WTC11 (cell line): ENCODE data around the gene DUS1L. TPM values are rescaled to one million over a fixed set of nuclear protein-coding genes. Genes with fewer than 3 reads are reported as not detected.

Experiments
- ATF1 ChIP-seq: sonication (generic); formaldehyde crosslinking; IDR thresholded peaks from 2 replicates; pipeline ENCODE4 v1.8.1; 2023; ENCODE audit warnings: mild to moderate bottlenecking, moderate library complexity, missing genetic modification reagents
- CREB1 ChIP-seq: sonication (generic); formaldehyde crosslinking; IDR thresholded peaks from 2 replicates; pipeline ENCODE4 v1.8.0; 2023; ENCODE audit warnings: mild to moderate bottlenecking, missing genetic modification reagents
- CREM ChIP-seq: sonication (generic); formaldehyde crosslinking; IDR thresholded peaks from 2 replicates; pipeline ENCODE4 v1.8.1; 2022; ENCODE audit warnings: mild to moderate bottlenecking, missing genetic modification reagents, moderate library complexity
- ELF4 ChIP-seq: sonication (generic); formaldehyde crosslinking; IDR thresholded peaks from 2 replicates; pipeline ENCODE4 v1.8.1; 2022; ENCODE audit warnings: low read depth, mild to moderate bottlenecking, moderate library complexity, missing genetic modification reagents
- FOXJ3 ChIP-seq: sonication (generic); formaldehyde crosslinking; IDR thresholded peaks from 2 replicates; pipeline ENCODE4 v1.9.0; 2021; ENCODE audit warnings: missing genetic modification reagents, mild to moderate bottlenecking, borderline replicate concordance
- FOXK1 ChIP-seq: sonication (generic); formaldehyde crosslinking; IDR thresholded peaks from 2 replicates; pipeline ENCODE4 v1.8.0; 2022; ENCODE audit warnings: mild to moderate bottlenecking, moderate library complexity, missing genetic modification reagents
- GABPB1 ChIP-seq: sonication (generic); formaldehyde crosslinking; IDR thresholded peaks from 2 replicates; pipeline ENCODE4 v1.8.1; 2023; ENCODE audit warnings: mild to moderate bottlenecking, missing genetic modification reagents
- KAT7 ChIP-seq: sonication (generic); formaldehyde crosslinking; IDR thresholded peaks from 2 replicates; pipeline ENCODE4 v1.8.1; 2023; ENCODE audit warnings: missing genetic modification reagents, mild to moderate bottlenecking, borderline replicate concordance
- MYBL2 ChIP-seq: sonication (generic); formaldehyde crosslinking; IDR thresholded peaks from 2 replicates; pipeline ENCODE4 v1.8.1; 2023; ENCODE audit warnings: mild to moderate bottlenecking, moderate library complexity, missing genetic modification reagents
- NFATC4 ChIP-seq: fragments of 250-450 bp; sonication (Bioruptor Pico); IDR thresholded peaks from 2 replicates; pipeline ENCODE4 v1.9.0; 2021; ENCODE audit warnings: mild to moderate bottlenecking
- NFYB ChIP-seq: sonication (generic); formaldehyde crosslinking; conservative IDR thresholded peaks from 2 replicates; pipeline ENCODE4 v1.8.0; 2022; ENCODE audit warnings: low read depth, missing genetic modification reagents
- RELA ChIP-seq: sonication (generic); formaldehyde crosslinking; IDR thresholded peaks from 2 replicates; pipeline ENCODE4 v1.8.1; 2022; ENCODE audit warnings: missing genetic modification reagents, mild to moderate bottlenecking, borderline replicate concordance
- SP1 ChIP-seq: sonication (generic); formaldehyde crosslinking; conservative IDR thresholded peaks from 2 replicates; pipeline ENCODE4 v1.8.1; 2022; ENCODE audit warnings: missing genetic modification reagents
- ZNF263 ChIP-seq: sonication (generic); formaldehyde crosslinking; IDR thresholded peaks from 2 replicates; pipeline ENCODE4 v1.8.1; 2022; ENCODE audit warnings: low read depth, mild to moderate bottlenecking, moderate library complexity, missing genetic modification reagents
- ZNF671 ChIP-seq: fragments of 250-450 bp; sonication (Bioruptor Pico); IDR thresholded peaks from 2 replicates; pipeline ENCODE4 v1.8.0; 2021; ENCODE audit warnings: mild to moderate bottlenecking
- total RNA-seq: library from RNA; stranded (reverse); gene quantifications from 3 replicates; pipeline ENCODE4 v1.2.3, GENCODE V29; 2021
- TF ChIP-seq, protein P1 (sequence below): sonication (generic); formaldehyde crosslinking; IDR thresholded peaks from 2 replicates; pipeline ENCODE4 v1.8.1; 2023; ENCODE audit warnings: mild to moderate bottlenecking, missing genetic modification reagents
- TF ChIP-seq, protein P2 (sequence below): sonication (generic); formaldehyde crosslinking; IDR thresholded peaks from 2 replicates; pipeline ENCODE4 v1.8.0; 2022; ENCODE audit warnings: mild to moderate bottlenecking, missing genetic modification reagents
- TF ChIP-seq, protein P3 (sequence below): sonication (generic); formaldehyde crosslinking; IDR thresholded peaks from 2 replicates; pipeline ENCODE4 v1.8.1; 2022; ENCODE audit warnings: mild to moderate bottlenecking, moderate library complexity, missing genetic modification reagents
- TF ChIP-seq, protein P4 (sequence below): sonication (generic); formaldehyde crosslinking; IDR thresholded peaks from 2 replicates; pipeline ENCODE4 v1.8.0; 2022; ENCODE audit warnings: missing genetic modification reagents
- TF ChIP-seq, protein P5 (sequence below): sonication (generic); formaldehyde crosslinking; IDR thresholded peaks from 2 replicates; pipeline ENCODE4 v1.8.0; 2022; ENCODE audit warnings: mild to moderate bottlenecking, missing genetic modification reagents
- TF ChIP-seq, protein P6 (sequence below): sonication (generic); formaldehyde crosslinking; conservative IDR thresholded peaks from 2 replicates; pipeline ENCODE4 v1.8.1; 2023; ENCODE audit warnings: mild to moderate bottlenecking, low read depth, missing genetic modification reagents, moderate library complexity
- TF ChIP-seq, protein P7 (sequence below): sonication (generic); formaldehyde crosslinking; IDR thresholded peaks from 2 replicates; pipeline ENCODE4 v1.8.1; 2023; ENCODE audit warnings: mild to moderate bottlenecking, moderate library complexity, missing genetic modification reagents
- TF ChIP-seq, protein P8 (sequence below): fragments of 200-600 bp; IDR thresholded peaks from 2 replicates; pipeline ENCODE4 v1.8.0; 2022; ENCODE audit warnings: antibody characterized with exemption

Gene DUS1L
- total RNA-seq, 1 experiment from 2014 or later, result 120 TPM

DNA sequence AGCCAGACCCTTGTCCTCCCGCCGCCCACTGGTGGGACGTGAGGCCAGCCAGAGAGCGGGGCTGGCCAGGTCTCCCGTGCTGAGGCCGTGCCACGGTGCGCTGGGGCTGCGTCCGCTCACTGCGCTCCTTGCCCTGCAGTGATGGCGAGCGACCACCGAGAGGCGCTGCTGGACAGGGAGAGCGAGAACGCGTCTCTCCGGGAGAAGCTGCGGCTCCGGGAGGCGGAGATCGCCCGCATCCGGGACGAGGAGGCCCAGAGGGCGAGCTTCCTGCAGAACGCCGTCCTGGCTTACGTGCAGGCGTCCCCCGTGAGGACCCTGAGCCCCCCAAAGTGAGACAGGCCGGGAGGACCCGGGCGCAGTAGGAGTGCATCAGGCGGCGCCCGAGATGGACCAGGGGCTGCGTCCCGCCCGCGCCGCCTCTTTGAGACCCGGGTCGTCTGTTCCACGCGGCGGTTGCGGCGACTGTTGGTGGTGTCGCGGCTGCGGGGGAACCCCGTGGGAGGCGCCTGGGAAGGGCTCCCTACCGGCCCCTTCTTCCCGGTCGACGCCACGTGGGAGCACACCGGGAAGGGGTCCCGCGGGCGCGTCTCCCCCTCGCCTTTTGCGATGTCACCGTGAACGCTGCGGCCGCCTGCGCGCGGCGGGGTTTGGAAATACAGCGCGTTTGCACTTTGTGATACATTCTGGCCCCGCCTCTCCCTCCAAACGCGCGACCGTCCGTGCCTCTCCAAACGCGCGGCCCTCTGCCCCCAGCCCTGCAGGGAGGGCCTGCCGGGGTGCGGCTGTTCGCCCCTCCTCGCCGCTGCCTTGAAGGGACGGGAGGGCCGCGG, 34.9 kb downstream of the DUS1L start (continued):
- no peak for TF ChIP-seq CREB1 (CRISPR knock-in tag)
- TF ChIP-seq NFYB, result no peak
- no peak for TF ChIP-seq ATF1 (CRISPR knock-in tag)
- no peak for TF ChIP-seq ZNF671 (CRISPR knock-in tag)
- TF ChIP-seq, protein P1, sequence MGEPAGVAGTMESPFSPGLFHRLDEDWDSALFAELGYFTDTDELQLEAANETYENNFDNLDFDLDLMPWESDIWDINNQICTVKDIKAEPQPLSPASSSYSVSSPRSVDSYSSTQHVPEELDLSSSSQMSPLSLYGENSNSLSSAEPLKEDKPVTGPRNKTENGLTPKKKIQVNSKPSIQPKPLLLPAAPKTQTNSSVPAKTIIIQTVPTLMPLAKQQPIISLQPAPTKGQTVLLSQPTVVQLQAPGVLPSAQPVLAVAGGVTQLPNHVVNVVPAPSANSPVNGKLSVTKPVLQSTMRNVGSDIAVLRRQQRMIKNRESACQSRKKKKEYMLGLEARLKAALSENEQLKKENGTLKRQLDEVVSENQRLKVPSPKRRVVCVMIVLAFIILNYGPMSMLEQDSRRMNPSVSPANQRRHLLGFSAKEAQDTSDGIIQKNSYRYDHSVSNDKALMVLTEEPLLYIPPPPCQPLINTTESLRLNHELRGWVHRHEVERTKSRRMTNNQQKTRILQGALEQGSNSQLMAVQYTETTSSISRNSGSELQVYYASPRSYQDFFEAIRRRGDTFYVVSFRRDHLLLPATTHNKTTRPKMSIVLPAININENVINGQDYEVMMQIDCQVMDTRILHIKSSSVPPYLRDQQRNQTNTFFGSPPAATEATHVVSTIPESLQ (CRISPR knock-in tag), result no peak
- TF ChIP-seq, protein P2, sequence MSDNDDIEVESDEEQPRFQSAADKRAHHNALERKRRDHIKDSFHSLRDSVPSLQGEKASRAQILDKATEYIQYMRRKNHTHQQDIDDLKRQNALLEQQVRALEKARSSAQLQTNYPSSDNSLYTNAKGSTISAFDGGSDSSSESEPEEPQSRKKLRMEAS (CRISPR knock-in tag), result peak; percentile 30
- 0 out of 2 replicates have a peak, but pooled peaks have one; percentile 13 for TF ChIP-seq ZNF263 (CRISPR knock-in tag)
- no peak for TF ChIP-seq NFATC4
- 0 out of 2 replicates have a peak, but pooled peaks have one; percentile 20 for TF ChIP-seq FOXK1
- TF ChIP-seq, protein P3, sequence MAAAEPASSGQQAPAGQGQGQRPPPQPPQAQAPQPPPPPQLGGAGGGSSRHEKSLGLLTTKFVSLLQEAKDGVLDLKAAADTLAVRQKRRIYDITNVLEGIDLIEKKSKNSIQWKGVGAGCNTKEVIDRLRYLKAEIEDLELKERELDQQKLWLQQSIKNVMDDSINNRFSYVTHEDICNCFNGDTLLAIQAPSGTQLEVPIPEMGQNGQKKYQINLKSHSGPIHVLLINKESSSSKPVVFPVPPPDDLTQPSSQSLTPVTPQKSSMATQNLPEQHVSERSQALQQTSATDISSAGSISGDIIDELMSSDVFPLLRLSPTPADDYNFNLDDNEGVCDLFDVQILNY, result no peak
- TF ChIP-seq, protein P4, sequence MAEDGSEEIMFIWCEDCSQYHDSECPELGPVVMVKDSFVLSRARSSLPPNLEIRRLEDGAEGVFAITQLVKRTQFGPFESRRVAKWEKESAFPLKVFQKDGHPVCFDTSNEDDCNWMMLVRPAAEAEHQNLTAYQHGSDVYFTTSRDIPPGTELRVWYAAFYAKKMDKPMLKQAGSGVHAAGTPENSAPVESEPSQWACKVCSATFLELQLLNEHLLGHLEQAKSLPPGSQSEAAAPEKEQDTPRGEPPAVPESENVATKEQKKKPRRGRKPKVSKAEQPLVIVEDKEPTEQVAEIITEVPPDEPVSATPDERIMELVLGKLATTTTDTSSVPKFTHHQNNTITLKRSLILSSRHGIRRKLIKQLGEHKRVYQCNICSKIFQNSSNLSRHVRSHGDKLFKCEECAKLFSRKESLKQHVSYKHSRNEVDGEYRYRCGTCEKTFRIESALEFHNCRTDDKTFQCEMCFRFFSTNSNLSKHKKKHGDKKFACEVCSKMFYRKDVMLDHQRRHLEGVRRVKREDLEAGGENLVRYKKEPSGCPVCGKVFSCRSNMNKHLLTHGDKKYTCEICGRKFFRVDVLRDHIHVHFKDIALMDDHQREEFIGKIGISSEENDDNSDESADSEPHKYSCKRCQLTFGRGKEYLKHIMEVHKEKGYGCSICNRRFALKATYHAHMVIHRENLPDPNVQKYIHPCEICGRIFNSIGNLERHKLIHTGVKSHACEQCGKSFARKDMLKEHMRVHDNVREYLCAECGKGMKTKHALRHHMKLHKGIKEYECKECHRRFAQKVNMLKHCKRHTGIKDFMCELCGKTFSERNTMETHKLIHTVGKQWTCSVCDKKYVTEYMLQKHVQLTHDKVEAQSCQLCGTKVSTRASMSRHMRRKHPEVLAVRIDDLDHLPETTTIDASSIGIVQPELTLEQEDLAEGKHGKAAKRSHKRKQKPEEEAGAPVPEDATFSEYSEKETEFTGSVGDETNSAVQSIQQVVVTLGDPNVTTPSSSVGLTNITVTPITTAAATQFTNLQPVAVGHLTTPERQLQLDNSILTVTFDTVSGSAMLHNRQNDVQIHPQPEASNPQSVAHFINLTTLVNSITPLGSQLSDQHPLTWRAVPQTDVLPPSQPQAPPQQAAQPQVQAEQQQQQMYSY (CRISPR knock-in tag), result peak; percentile 40; the same call in 1 of the 2 replicates
- TF ChIP-seq SP1 (CRISPR knock-in tag), result peak; percentile 23; the same call in 1 of the 2 replicates
- TF ChIP-seq MYBL2 (CRISPR knock-in tag), result no peak
- TF ChIP-seq RELA (CRISPR knock-in tag), result no peak
- TF ChIP-seq, protein P5, sequence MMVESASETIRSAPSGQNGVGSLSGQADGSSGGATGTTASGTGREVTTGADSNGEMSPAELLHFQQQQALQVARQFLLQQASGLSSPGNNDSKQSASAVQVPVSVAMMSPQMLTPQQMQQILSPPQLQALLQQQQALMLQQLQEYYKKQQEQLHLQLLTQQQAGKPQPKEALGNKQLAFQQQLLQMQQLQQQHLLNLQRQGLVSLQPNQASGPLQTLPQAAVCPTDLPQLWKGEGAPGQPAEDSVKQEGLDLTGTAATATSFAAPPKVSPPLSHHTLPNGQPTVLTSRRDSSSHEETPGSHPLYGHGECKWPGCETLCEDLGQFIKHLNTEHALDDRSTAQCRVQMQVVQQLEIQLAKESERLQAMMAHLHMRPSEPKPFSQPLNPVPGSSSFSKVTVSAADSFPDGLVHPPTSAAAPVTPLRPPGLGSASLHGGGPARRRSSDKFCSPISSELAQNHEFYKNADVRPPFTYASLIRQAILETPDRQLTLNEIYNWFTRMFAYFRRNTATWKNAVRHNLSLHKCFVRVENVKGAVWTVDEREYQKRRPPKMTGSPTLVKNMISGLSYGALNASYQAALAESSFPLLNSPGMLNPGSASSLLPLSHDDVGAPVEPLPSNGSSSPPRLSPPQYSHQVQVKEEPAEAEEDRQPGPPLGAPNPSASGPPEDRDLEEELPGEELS (CRISPR knock-in tag), result peak; percentile 44
- TF ChIP-seq, protein P6, sequence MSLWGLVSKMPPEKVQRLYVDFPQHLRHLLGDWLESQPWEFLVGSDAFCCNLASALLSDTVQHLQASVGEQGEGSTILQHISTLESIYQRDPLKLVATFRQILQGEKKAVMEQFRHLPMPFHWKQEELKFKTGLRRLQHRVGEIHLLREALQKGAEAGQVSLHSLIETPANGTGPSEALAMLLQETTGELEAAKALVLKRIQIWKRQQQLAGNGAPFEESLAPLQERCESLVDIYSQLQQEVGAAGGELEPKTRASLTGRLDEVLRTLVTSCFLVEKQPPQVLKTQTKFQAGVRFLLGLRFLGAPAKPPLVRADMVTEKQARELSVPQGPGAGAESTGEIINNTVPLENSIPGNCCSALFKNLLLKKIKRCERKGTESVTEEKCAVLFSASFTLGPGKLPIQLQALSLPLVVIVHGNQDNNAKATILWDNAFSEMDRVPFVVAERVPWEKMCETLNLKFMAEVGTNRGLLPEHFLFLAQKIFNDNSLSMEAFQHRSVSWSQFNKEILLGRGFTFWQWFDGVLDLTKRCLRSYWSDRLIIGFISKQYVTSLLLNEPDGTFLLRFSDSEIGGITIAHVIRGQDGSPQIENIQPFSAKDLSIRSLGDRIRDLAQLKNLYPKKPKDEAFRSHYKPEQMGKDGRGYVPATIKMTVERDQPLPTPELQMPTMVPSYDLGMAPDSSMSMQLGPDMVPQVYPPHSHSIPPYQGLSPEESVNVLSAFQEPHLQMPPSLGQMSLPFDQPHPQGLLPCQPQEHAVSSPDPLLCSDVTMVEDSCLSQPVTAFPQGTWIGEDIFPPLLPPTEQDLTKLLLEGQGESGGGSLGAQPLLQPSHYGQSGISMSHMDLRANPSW (CRISPR knock-in tag), result no peak
- TF ChIP-seq FOXJ3 (CRISPR knock-in tag), result no peak
- TF ChIP-seq KAT7, result no peak
- TF ChIP-seq, protein P7, sequence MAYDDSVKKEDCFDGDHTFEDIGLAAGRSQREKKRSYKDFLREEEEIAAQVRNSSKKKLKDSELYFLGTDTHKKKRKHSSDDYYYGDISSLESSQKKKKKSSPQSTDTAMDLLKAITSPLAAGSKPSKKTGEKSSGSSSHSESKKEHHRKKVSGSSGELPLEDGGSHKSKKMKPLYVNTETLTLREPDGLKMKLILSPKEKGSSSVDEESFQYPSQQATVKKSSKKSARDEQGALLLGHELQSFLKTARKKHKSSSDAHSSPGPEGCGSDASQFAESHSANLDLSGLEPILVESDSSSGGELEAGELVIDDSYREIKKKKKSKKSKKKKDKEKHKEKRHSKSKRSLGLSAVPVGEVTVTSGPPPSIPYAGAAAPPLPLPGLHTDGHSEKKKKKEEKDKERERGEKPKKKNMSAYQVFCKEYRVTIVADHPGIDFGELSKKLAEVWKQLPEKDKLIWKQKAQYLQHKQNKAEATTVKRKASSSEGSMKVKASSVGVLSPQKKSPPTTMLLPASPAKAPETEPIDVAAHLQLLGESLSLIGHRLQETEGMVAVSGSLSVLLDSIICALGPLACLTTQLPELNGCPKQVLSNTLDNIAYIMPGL (CRISPR knock-in tag), result peak; percentile 88
- no peak for TF ChIP-seq CREM (CRISPR knock-in tag)
- no peak for TF ChIP-seq GABPB1
- TF ChIP-seq, protein P8, sequence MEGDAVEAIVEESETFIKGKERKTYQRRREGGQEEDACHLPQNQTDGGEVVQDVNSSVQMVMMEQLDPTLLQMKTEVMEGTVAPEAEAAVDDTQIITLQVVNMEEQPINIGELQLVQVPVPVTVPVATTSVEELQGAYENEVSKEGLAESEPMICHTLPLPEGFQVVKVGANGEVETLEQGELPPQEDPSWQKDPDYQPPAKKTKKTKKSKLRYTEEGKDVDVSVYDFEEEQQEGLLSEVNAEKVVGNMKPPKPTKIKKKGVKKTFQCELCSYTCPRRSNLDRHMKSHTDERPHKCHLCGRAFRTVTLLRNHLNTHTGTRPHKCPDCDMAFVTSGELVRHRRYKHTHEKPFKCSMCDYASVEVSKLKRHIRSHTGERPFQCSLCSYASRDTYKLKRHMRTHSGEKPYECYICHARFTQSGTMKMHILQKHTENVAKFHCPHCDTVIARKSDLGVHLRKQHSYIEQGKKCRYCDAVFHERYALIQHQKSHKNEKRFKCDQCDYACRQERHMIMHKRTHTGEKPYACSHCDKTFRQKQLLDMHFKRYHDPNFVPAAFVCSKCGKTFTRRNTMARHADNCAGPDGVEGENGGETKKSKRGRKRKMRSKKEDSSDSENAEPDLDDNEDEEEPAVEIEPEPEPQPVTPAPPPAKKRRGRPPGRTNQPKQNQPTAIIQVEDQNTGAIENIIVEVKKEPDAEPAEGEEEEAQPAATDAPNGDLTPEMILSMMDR, result peak; percentile 85
- TF ChIP-seq ELF4 (CRISPR knock-in tag), result no peak
